ENCODE results near the gene SEPSECS. TPM values are rescaled to one million over a fixed set of nuclear protein-coding genes. Genes with fewer than 3 reads are reported as not detected.

The SEPSECS gene
- total and polyA plus RNA-seq, 2 experiments from 2014 or later = 1.2 to 4.7 TPM

- no peaks in the 10 kb centered on the region for H3K4me1 ChIP-seq (ENCODE audit: insufficient read depth)
- peaks cover 3% of the 10 kb centered on the region; the same call in 1 of the 2 replicates for H3K9me2 ChIP-seq (ENCODE audit: insufficient read depth)
- Mint-ChIP-seq H3K36me3 (ENCODE audit: low read depth) (no peaks in the 10 kb centered on the region), H3K27ac (no peak overlapping the region), H3K4me1 (peaks cover 5% of the 10 kb centered on the region; the same call in 2 of the 3 replicates), H3K9me3 (no peaks in the 10 kb centered on the region), H3K27me3 (ENCODE audit: insufficient read depth, low read depth, poor library complexity) (peaks cover 1% of the 10 kb centered on the region), H3K4me3 (no peak overlapping the region)
- DNase-seq (ENCODE audit: low spot score) = no peak
- H3K27me3 ChIP-seq (ENCODE audit: insufficient read depth) = no peaks in the 10 kb centered on the region
- no peaks in the 10 kb centered on the region for H3K79me2 ChIP-seq (replicated peaks; ENCODE audit: insufficient read depth)
- no peak overlapping the region for H3K4me2 ChIP-seq
- no peaks in the 10 kb centered on the region for H3K36me3 ChIP-seq (ENCODE audit: insufficient read depth)
- no peaks in the 10 kb centered on the region for H4K20me1 ChIP-seq (replicated peaks; ENCODE audit: insufficient read depth)
- no peak for ATAC-seq
- TF ChIP-seq JUNB (IDR thresholded peaks at IDR 0.05; ENCODE audit: unreplicated experiment) = no peak
- TF ChIP-seq, protein P1, sequence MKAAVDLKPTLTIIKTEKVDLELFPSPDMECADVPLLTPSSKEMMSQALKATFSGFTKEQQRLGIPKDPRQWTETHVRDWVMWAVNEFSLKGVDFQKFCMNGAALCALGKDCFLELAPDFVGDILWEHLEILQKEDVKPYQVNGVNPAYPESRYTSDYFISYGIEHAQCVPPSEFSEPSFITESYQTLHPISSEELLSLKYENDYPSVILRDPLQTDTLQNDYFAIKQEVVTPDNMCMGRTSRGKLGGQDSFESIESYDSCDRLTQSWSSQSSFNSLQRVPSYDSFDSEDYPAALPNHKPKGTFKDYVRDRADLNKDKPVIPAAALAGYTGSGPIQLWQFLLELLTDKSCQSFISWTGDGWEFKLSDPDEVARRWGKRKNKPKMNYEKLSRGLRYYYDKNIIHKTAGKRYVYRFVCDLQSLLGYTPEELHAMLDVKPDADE (IDR thresholded peaks at IDR 0.05) = no peak
- H3K4me3 ChIP-seq = no peak overlapping the region
- H3K27ac ChIP-seq (ENCODE audit: low read depth) = no peak overlapping the region
- H2AFZ ChIP-seq = no peak overlapping the region
- no peaks in the 10 kb centered on the region for H3F3A ChIP-seq (replicated peaks; ENCODE audit: low read depth)
Observed at GRCh38 chr4:25108556-25108955, 51.7 kb downstream of the SEPSECS start.

DNA sequence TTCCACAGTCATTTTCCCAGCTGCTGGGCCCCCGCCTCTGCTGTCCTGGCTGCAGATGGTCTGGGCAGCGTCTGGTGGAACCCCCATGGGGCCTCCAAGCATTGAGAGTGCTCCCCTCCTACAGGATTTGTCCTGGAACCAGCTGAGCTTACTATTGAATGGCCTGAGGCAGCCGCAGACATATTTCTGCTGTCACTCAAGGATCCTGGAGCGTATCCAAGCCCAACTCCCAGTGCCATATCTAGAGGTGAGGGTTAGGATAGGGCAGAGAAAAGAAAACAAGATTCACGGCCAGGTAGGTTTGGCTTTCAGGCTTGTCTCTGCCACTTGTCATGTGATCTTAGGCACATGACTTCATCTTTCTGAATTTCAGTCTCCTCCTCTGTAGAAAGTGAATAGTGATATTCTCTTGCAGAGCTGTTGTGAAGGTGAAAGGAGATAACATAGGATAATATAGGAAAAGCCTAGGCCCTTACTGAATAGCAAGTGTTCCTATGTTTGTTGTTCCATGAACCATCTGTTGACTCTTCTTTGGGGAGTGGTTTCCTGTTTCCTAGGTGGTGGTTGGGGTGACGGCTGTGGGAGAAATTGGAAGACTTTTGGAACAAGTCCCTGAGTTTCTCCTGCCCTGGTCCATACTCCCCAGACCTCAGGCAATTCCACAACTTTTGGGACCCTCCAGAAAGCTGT, 52.3 kb downstream of the SEPSECS start:
- DNase-seq (ENCODE audit: low spot score) = no peak
- Mint-ChIP-seq H3K4me3 (no peak overlapping the region), H3K27ac (no peak overlapping the region), H3K4me1 (peaks cover 2% of the 10 kb centered on the region; the same call in 2 of the 3 replicates), H3K9me3 (no peaks in the 10 kb centered on the region), H3K36me3 (ENCODE audit: low read depth) (no peaks in the 10 kb centered on the region), H3K27me3 (ENCODE audit: insufficient read depth, low read depth, poor library complexity) (peaks cover 1% of the 10 kb centered on the region)
- Histone ChIP-seq H3F3A (replicated peaks; ENCODE audit: low read depth) (no peaks in the 10 kb centered on the region), H3K4me3 (no peak overlapping the region), H3K27me3 (ENCODE audit: insufficient read depth) (no peaks in the 10 kb centered on the region), H3K9me2 (ENCODE audit: insufficient read depth) (peaks cover 3% of the 10 kb centered on the region; the same call in 1 of the 2 replicates), H3K4me2 (no peak overlapping the region), H3K36me3 (ENCODE audit: insufficient read depth) (no peaks in the 10 kb centered on the region), H3K79me2 (replicated peaks; ENCODE audit: insufficient read depth) (no peaks in the 10 kb centered on the region), H3K27ac (ENCODE audit: low read depth) (no peak overlapping the region), H4K20me1 (replicated peaks; ENCODE audit: insufficient read depth) (no peaks in the 10 kb centered on the region), H3K4me1 (ENCODE audit: insufficient read depth) (no peaks in the 10 kb centered on the region), H2AFZ (no peak overlapping the region)
- ATAC-seq = no peak
- no peak for TF ChIP-seq CREB1 (CRISPR knock-in tag; IDR thresholded peaks at IDR 0.05; ENCODE audit: low read depth)
- no peak for TF ChIP-seq NANOG (IDR thresholded peaks at IDR 0.05; ENCODE audit: borderline replicate concordance)
- TF ChIP-seq EZH2 (IDR thresholded peaks at IDR 0.05; ENCODE audit: low read depth, unreplicated experiment) = no peak
- TF ChIP-seq, protein P1 (IDR thresholded peaks at IDR 0.05) = no peak
- TF ChIP-seq ZNF462 (CRISPR knock-in tag; IDR thresholded peaks at IDR 0.05) = no peak
- no peak for TF ChIP-seq ZNF331 (CRISPR knock-in tag; IDR thresholded peaks at IDR 0.05; ENCODE audit: low read depth)
- no peak for TF ChIP-seq POLR2AphosphoS5 (IDR thresholded peaks at IDR 0.05; ENCODE audit: low read depth)
- TF ChIP-seq JUNB (IDR thresholded peaks at IDR 0.05; ENCODE audit: unreplicated experiment) = no peak
- no peak for TF ChIP-seq CTCF (conservative IDR thresholded peaks at IDR 0.05; ENCODE audit: low read depth in 2 of 2)
